ENCODE measurements around the gene NRGN. TPM values are rescaled to one million over a fixed set of nuclear protein-coding genes. Genes with fewer than 3 reads are reported as not detected.

NRGN gene
- total RNA-seq, 1 experiment from 2014 or later: 15.5 TPM

GRCh38 chr11:124757320-124757719 is 17.6 kb downstream of the NRGN start:
- H2AFZ ChIP-seq (ENCODE audit: low read length): no peak overlapping the region
- TF ChIP-seq CTCF (conservative IDR thresholded peaks at IDR 0.05; ENCODE audit: low read depth, low read length) (no peak), EZH2 (IDR thresholded peaks at IDR 0.05; ENCODE audit: low read length, unreplicated experiment) (no peak), EZH2phosphoT487 (IDR thresholded peaks at IDR 0.05; ENCODE audit: borderline replicate concordance, low read length) (no peak)
- CTCF ChIA-PET: no interaction called here

GRCh38 chr11:124758355-124759265 is 18.9 kb downstream of the NRGN start:
- Histone ChIP-seq H3K79me2 (ENCODE audit: low read length) (no peaks in the 10 kb centered on the region), H3K27me3 (ENCODE audit: low read length) (no peaks in the 10 kb centered on the region), H3K4me2 (ENCODE audit: low read length) (peak overlapping the region; percentile 36), H2AFZ (ENCODE audit: low read length) (no peak overlapping the region), H3K36me3 (ENCODE audit: low read depth, low read length) (no peaks in the 10 kb centered on the region), H4K20me1 (ENCODE audit: low read length) (no peaks in the 10 kb centered on the region), H3K9ac (ENCODE audit: low read length) (no peak overlapping the region), H3K4me3 (ENCODE audit: low read length) (no peak overlapping the region), H3K9me3 (ENCODE audit: low read length) (no peaks in the 10 kb centered on the region), H3K9me2 (replicated peaks; ENCODE audit: low read length) (no peaks in the 10 kb centered on the region), H3F3A (ENCODE audit: low read length, unreplicated experiment) (peaks cover 4% of the 10 kb centered on the region), H3K4me1 (ENCODE audit: insufficient read depth, low read length) (peaks cover 28% of the 10 kb centered on the region), H3K27ac (ENCODE audit: low read length) (no peak overlapping the region)
- intact Hi-C loops (cut with micrococcal nuclease): no loop called here
- ATAC-seq (no peak), DNase-seq (peak; percentile 51)
- TF ChIP-seq EZH2 (IDR thresholded peaks at IDR 0.05; ENCODE audit: low read length, unreplicated experiment) (no peak), EZH2phosphoT487 (IDR thresholded peaks at IDR 0.05; ENCODE audit: borderline replicate concordance, low read length) (no peak), CTCF (conservative IDR thresholded peaks at IDR 0.05; ENCODE audit: low read depth, low read length) (peak; percentile 53)
- ChIA-PET POLR2A (ENCODE audit: unreplicated experiment) (no interaction called here), CTCF (interaction anchor here (1.0 kb wide), 1 partner anchor 35 kb away, joined by 5 read pairs; no protein-coding TSS in a partner anchor)
- BruUV-seq (replicated peaks): no TSS peak

More at GRCh38 chr11:124757320-124757719, 17.6 kb downstream of the NRGN start:
- POLR2A ChIA-PET (ENCODE audit: unreplicated experiment): no interaction called here
- H3K27me3 ChIP-seq (ENCODE audit: low read length): no peaks in the 10 kb centered on the region
- no peak overlapping the region for H3K4me2 ChIP-seq (ENCODE audit: low read length)
- ATAC-seq (no peak), DNase-seq (no peak)
- no peaks in the 10 kb centered on the region for H3K9me2 ChIP-seq (replicated peaks; ENCODE audit: low read length)
- H3K9me3 ChIP-seq (ENCODE audit: low read length): no peaks in the 10 kb centered on the region
- H3K27ac ChIP-seq (ENCODE audit: low read length): no peak overlapping the region
- H4K20me1 ChIP-seq (ENCODE audit: low read length): no peaks in the 10 kb centered on the region
- peaks cover 35% of the 10 kb centered on the region for H3K4me1 ChIP-seq (ENCODE audit: insufficient read depth, low read length)
- H3K36me3 ChIP-seq (ENCODE audit: low read depth, low read length): no peaks in the 10 kb centered on the region
- H3K79me2 ChIP-seq (ENCODE audit: low read length): no peaks in the 10 kb centered on the region
- intact Hi-C loops (cut with micrococcal nuclease): no loop called here
- H3K4me3 ChIP-seq (ENCODE audit: low read length): no peak overlapping the region
- no TSS peak for BruUV-seq (replicated peaks)
- no peak overlapping the region for H3K9ac ChIP-seq (ENCODE audit: low read length)
- no peaks in the 10 kb centered on the region for H3F3A ChIP-seq (ENCODE audit: low read length, unreplicated experiment)

Measured in PC-3 (cell line).